ENCODE data around the gene TPBGL.

DNA sequence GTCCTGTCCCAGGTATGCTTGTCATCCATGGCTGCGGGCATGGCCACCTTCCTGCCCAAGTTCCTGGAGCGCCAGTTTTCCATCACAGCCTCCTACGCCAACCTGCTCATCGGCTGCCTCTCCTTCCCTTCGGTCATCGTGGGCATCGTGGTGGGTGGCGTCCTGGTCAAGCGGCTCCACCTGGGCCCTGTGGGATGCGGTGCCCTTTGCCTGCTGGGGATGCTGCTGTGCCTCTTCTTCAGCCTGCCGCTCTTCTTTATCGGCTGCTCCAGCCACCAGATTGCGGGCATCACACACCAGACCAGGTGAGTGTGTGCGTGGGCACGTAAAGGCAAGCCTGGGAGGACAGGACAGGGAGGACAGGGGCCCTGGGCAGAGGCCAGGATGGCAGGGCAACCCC is 47.3 kb upstream of the TPBGL start:
- TF ChIP-seq, protein P1, sequence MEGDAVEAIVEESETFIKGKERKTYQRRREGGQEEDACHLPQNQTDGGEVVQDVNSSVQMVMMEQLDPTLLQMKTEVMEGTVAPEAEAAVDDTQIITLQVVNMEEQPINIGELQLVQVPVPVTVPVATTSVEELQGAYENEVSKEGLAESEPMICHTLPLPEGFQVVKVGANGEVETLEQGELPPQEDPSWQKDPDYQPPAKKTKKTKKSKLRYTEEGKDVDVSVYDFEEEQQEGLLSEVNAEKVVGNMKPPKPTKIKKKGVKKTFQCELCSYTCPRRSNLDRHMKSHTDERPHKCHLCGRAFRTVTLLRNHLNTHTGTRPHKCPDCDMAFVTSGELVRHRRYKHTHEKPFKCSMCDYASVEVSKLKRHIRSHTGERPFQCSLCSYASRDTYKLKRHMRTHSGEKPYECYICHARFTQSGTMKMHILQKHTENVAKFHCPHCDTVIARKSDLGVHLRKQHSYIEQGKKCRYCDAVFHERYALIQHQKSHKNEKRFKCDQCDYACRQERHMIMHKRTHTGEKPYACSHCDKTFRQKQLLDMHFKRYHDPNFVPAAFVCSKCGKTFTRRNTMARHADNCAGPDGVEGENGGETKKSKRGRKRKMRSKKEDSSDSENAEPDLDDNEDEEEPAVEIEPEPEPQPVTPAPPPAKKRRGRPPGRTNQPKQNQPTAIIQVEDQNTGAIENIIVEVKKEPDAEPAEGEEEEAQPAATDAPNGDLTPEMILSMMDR (IDR thresholded peaks at IDR 0.05), result no peak
- no peak for TF ChIP-seq ZFX (IDR thresholded peaks at IDR 0.05; ENCODE audit: borderline replicate concordance)
